HCT116 (cell line): ENCODE measurements around the gene PACRG.

Source experiments
- ATF3 ChIP-seq: IDR thresholded peaks from 2 replicates; pipeline ENCODE4 v1.6.1; 2012
- CBX3 ChIP-seq: IDR thresholded peaks from 2 replicates; pipeline ENCODE4 v1.6.1; 2012; ENCODE audit warnings: low read depth
- CTCF ChIP-seq, 3 experiments: fragments of 200-600 bp in 1 of 3; sonication (generic) in 1 of 3; IDR thresholded peaks in 2 of 3; conservative IDR thresholded peaks in 1 of 3; 2 replicates each; pipeline ENCODE4 v1.5.1; 2012 to 2017; ENCODE audit warnings: low read depth in 2 of 3, low read length in 2 of 3, antibody characterized with exemption in 1 of 3, borderline replicate concordance in 1 of 3, control low read depth in 1 of 3, mild to moderate bottlenecking in 1 of 3, mixed read lengths in 1 of 3, mixed run types in 1 of 3, moderate library complexity in 1 of 3; ENCODE audit not compliant: insufficient read depth in 1 of 3
- EZH2 ChIP-seq: fragments of 200-600 bp; sonication (generic); IDR thresholded peaks from 2 replicates; pipeline ENCODE4 v1.6.1; 2017; ENCODE audit warnings: antibody characterized with exemption, mixed run types
- EZH2phosphoT487 ChIP-seq: fragments of 200-600 bp; IDR thresholded peaks from 2 replicates; pipeline ENCODE4 v1.6.1; 2018; ENCODE audit warnings: antibody characterized with exemption, borderline replicate concordance
- POLR2A ChIP-seq: IDR thresholded peaks from 2 replicates; pipeline ENCODE4 v1.7.0; 2011; ENCODE audit warnings: borderline replicate concordance; ENCODE audit not compliant: insufficient read depth, insufficient read length; ENCODE audit errors: extremely low read depth
- POLR2AphosphoS5 ChIP-seq: IDR thresholded peaks from 2 replicates; pipeline ENCODE4 v1.6.1; 2011; ENCODE audit warnings: mild to moderate bottlenecking, low read depth, low read length, moderate library complexity
- SP1 ChIP-seq: IDR thresholded peaks from 2 replicates; pipeline ENCODE4 v1.6.1; 2012; ENCODE audit warnings: low read depth
- ZFX ChIP-seq: fragments of 450-650 bp; IDR thresholded peaks from 2 replicates; pipeline ENCODE4 v1.6.1; 2017
- ZNF274 ChIP-seq: fragments of 200-500 bp; sonication (Bioruptor generic); IDR thresholded peaks from 2 replicates; pipeline ENCODE4 v1.6.1; 2014; ENCODE audit warnings: mild to moderate bottlenecking, low read depth, low read length, inconsistent platforms
- TF ChIP-seq, protein P1 (sequence below): IDR thresholded peaks from 2 replicates; pipeline ENCODE4 v1.6.1; 2011; ENCODE audit warnings: mild to moderate bottlenecking, low read length, moderate library complexity; ENCODE audit not compliant: insufficient replicate concordance; ENCODE audit errors: extremely low read depth

DNA sequence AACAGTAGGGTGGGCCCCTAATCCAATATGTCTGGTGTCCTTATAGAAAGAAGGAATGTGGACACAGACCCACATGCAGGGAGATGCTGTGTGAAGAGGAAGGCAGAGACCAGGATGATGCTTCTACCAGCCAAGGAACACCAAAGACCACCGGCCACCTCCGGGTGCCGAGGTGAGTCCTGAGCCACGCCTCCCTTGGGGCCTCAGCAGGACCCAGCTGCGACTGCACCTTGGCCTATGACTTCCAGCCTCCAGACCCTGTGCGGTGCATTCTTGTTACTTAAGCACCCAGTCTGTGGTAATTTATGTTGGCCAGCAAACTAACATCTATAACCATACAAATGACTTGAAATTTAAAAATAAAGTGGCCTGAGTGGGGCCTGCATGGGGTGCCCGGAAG is 607.3 kb downstream of the PACRG start:
- TF ChIP-seq SP1 (no peak), POLR2AphosphoS5 (no peak), CTCF (IDR thresholded peaks at IDR 0.05 in 2 of 3, conservative IDR thresholded peaks at IDR 0.05 in 1 of 3; ENCODE audit: borderline replicate concordance in 1 of 3, insufficient read depth in 1 of 3, low read depth in 2 of 3, low read length in 2 of 3) (no peak), EZH2phosphoT487 (no peak), POLR2A (no peak), ZFX (no peak), ZNF274 (no peak), EZH2 (no peak), ATF3 (no peak), CBX3 (no peak)
- TF ChIP-seq, protein P1, sequence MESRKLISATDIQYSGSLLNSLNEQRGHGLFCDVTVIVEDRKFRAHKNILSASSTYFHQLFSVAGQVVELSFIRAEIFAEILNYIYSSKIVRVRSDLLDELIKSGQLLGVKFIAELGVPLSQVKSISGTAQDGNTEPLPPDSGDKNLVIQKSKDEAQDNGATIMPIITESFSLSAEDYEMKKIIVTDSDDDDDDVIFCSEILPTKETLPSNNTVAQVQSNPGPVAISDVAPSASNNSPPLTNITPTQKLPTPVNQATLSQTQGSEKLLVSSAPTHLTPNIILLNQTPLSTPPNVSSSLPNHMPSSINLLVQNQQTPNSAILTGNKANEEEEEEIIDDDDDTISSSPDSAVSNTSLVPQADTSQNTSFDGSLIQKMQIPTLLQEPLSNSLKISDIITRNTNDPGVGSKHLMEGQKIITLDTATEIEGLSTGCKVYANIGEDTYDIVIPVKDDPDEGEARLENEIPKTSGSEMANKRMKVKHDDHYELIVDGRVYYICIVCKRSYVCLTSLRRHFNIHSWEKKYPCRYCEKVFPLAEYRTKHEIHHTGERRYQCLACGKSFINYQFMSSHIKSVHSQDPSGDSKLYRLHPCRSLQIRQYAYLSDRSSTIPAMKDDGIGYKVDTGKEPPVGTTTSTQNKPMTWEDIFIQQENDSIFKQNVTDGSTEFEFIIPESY = no peak
